ENCODE results near the gene DYNC2H1. TPM values are rescaled to one million over a fixed set of nuclear protein-coding genes. Genes with fewer than 3 reads are reported as not detected.

DYNC2H1 gene
- total RNA-seq, 1 donor from 2014 or later: 18.6 TPM

DNA sequence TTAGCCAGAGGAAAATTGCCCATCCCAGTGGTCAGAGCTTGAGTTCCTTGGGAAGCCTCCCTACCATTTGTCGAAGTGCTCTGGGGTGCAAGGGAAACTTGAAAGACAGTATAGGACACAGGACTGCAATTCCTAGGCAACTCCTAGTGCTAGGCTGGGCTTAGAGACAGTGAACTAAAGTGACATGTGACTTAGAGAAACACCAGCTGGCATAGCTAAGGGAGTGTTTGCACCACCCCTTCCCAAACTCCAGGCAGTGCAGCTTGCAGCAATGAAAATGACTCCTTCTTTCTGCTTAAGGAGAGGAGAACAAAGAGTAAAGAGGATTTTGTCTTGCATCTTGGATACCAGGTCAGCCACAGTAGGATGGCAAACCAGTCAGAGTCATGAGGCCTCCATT is 388.0 kb downstream of the DYNC2H1 start:
- no peaks in the 10 kb centered on the region for H3K27me3 Mint-ChIP-seq
- peaks cover 3% of the 10 kb centered on the region for H3K9me3 Mint-ChIP-seq (ENCODE audit: low read depth)
- no peak overlapping the region for H3K4me3 Mint-ChIP-seq (ENCODE audit: low read depth)
- peaks cover 6% of the 10 kb centered on the region for H3K4me1 Mint-ChIP-seq (ENCODE audit: low read depth)
- no peaks in the 10 kb centered on the region for H3K36me3 Mint-ChIP-seq (ENCODE audit: insufficient read depth)
- no peak for DNase-seq (ENCODE audit: low spot score, unreplicated experiment)
- H3K27ac Mint-ChIP-seq: no peak overlapping the region
- TF ChIP-seq, protein P1, sequence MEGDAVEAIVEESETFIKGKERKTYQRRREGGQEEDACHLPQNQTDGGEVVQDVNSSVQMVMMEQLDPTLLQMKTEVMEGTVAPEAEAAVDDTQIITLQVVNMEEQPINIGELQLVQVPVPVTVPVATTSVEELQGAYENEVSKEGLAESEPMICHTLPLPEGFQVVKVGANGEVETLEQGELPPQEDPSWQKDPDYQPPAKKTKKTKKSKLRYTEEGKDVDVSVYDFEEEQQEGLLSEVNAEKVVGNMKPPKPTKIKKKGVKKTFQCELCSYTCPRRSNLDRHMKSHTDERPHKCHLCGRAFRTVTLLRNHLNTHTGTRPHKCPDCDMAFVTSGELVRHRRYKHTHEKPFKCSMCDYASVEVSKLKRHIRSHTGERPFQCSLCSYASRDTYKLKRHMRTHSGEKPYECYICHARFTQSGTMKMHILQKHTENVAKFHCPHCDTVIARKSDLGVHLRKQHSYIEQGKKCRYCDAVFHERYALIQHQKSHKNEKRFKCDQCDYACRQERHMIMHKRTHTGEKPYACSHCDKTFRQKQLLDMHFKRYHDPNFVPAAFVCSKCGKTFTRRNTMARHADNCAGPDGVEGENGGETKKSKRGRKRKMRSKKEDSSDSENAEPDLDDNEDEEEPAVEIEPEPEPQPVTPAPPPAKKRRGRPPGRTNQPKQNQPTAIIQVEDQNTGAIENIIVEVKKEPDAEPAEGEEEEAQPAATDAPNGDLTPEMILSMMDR (IDR thresholded peaks at IDR 0.05; ENCODE audit: unreplicated experiment): no peak

DNA sequence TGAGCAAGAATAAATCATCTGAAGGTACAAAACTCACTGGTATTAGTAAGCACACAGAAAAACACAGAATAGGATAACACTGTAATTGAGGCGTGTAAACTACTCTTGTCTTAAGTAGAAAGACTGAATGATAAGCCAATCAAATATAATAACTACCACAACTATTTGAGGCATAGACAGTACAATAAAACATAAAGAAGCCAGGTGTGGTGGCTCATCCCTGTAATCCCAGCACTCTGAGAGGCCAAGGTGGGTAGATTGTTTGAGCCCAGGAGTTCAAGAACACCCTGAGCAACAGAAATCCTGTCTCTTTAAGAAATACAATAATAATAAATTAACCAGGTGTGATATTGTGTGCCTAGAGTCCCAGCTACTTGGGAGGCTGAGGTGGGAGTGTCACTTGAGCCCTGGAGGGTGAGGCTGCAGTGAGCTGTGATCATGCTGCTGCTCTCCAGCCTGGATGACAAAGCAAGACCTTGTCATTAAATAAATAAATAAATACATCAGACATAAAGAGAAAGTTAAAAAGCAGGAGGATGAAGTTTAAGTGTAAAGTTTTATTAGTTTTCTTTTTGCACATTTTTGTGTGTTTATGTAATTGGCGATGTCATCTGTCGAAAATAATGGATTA is 390.6 kb downstream of the DYNC2H1 start:
- no peak for DNase-seq (ENCODE audit: low spot score, unreplicated experiment)
- Mint-ChIP-seq H3K9me3 (ENCODE audit: low read depth) (peaks cover 3% of the 10 kb centered on the region), H3K4me1 (ENCODE audit: low read depth) (peaks cover 6% of the 10 kb centered on the region), H3K27ac (no peak overlapping the region), H3K4me3 (ENCODE audit: low read depth) (no peak overlapping the region), H3K36me3 (ENCODE audit: insufficient read depth) (no peaks in the 10 kb centered on the region), H3K27me3 (no peaks in the 10 kb centered on the region)
- TF ChIP-seq, protein P1 (IDR thresholded peaks at IDR 0.05; ENCODE audit: unreplicated experiment): no peak

DNA sequence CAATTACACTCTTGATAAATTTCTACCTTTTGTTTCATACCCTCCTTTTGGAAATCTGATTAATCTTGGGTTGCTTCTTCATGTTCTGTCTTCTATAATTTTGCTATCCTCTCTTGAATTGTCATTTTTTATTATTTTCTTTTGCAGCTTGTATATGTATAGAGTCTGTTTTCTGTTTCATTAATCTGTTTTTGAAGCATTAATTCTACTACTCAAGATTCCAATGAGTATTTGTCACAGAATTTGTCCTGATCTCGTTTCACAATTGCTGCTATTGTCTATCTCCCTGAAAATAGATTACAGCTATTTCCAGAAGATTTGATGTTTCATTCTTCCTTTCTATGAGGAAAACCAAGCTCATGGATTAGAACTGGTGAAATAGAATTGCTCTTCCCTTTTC is 406.1 kb downstream of the DYNC2H1 start:
- Mint-ChIP-seq H3K27ac (no peak overlapping the region), H3K9me3 (ENCODE audit: low read depth) (no peaks in the 10 kb centered on the region), H3K36me3 (ENCODE audit: insufficient read depth) (no peaks in the 10 kb centered on the region), H3K4me3 (ENCODE audit: low read depth) (no peak overlapping the region), H3K4me1 (ENCODE audit: low read depth) (no peaks in the 10 kb centered on the region), H3K27me3 (no peaks in the 10 kb centered on the region)
- TF ChIP-seq, protein P1 (IDR thresholded peaks at IDR 0.05; ENCODE audit: unreplicated experiment): no peak
- no peak for DNase-seq (ENCODE audit: low spot score, unreplicated experiment)

DNA sequence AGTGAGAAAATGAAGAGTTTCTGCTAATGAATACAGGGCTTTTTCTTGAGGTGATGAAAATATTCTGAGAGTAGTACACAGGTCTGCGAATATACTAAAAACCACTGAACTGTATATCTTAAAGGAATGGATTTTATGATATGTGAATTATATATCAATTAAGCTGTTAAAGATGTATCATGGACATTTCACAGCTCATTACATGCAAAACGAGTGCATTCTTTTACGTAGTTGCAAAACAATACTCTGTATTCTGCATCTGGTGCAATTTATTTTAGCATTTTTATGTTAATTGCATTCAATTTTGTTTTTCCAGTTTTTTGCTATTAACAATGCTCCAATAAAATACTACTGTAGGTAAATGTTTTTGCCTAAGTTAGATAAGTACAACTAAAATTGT is 411.6 kb downstream of the DYNC2H1 start:
- Mint-ChIP-seq H3K4me1 (ENCODE audit: low read depth) (peaks cover 3% of the 10 kb centered on the region), H3K36me3 (ENCODE audit: insufficient read depth) (no peaks in the 10 kb centered on the region), H3K27ac (no peak overlapping the region), H3K4me3 (ENCODE audit: low read depth) (no peak overlapping the region), H3K27me3 (no peaks in the 10 kb centered on the region), H3K9me3 (ENCODE audit: low read depth) (no peaks in the 10 kb centered on the region)
- no peak for DNase-seq (ENCODE audit: low spot score, unreplicated experiment)
- TF ChIP-seq, protein P1 (IDR thresholded peaks at IDR 0.05; ENCODE audit: unreplicated experiment): no peak

DNA sequence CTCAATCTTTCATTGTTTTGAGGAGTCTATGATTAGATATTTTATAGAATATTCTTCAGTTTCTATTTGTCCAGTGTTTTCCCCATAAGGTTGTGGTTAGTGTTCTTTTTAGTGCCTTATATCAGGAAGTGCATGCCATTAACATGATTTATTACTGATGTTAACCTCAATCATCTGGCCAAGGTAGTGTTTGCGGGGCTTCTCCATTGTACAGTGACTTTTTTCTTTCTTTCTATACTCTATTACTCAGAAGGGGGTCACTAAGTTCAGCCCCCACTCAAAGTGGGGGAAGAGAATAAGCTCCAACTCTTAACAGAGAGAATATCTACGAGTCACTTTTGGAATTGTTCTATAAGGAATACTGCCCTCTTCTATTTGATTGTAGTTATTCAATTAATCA is 415.8 kb downstream of the DYNC2H1 start:
- no peak for DNase-seq (ENCODE audit: low spot score, unreplicated experiment)
- Mint-ChIP-seq H3K36me3 (ENCODE audit: insufficient read depth) (no peaks in the 10 kb centered on the region), H3K9me3 (ENCODE audit: low read depth) (no peaks in the 10 kb centered on the region), H3K27ac (no peak overlapping the region), H3K4me3 (ENCODE audit: low read depth) (no peak overlapping the region), H3K27me3 (no peaks in the 10 kb centered on the region), H3K4me1 (ENCODE audit: low read depth) (peaks cover 12% of the 10 kb centered on the region)
- TF ChIP-seq, protein P1 (IDR thresholded peaks at IDR 0.05; ENCODE audit: unreplicated experiment): no peak

Data from progenitor cell of endocrine pancreas (in vitro differentiated cells).